NOMO-1 treated with DMSO at 0.1 percent for 48 hours (cell line): ENCODE data around the gene KIF26B.

ENCODE experiments used
- DNase-seq: peaks from one replicate; lab custom pipeline; 2025; ENCODE audit not compliant: unreplicated experiment; lab: John Stamatoyannopoulos, UW

Gene KIF26B

DNA sequence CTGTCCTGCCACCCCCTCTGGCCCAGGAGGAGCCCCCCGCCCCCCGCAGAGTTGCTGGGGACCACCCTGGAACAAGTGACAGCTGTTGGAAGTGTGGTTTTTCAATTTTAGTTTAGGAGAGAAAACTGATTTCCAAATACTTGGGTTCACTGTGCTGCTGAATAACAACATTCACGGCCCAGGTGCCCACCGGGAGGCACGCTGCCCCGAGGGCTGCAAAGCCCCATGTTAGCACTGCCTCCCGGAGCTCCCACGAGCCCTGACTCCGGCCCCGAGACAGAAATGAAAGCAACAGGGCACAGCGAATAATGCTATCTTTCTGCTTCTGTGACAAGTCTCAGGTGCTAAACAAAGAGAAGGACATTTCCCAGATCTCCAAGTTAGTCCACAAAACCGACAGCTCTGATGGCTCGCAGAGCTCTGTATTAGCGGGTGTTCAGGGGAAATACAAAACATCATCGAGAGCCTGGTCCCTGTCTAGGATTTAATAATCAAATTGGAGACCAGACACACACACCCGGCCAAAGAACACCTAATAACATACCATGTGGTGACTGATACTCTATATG is 451.5 kb downstream of the KIF26B start:
- no peak for DNase-seq

DNA sequence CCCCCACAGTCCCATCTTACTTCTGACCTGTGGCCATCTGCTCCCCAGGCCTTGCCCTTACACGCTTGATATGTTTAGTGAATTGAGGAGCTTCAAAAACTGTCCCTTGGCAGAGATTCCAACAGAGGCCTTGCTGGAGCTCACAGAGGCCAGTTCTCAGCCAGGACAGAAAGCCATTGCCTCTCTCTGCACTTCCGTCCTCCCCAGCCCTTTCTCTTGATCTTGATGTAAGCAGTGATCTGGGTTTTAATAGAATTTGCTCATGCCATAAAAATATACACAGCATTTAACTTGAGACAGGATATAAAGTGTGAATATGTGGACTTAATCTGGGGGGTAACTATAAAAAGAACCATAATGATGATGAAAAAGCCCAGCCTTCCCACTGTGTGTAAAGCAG is 453.5 kb downstream of the KIF26B start:
- no peak for DNase-seq

DNA sequence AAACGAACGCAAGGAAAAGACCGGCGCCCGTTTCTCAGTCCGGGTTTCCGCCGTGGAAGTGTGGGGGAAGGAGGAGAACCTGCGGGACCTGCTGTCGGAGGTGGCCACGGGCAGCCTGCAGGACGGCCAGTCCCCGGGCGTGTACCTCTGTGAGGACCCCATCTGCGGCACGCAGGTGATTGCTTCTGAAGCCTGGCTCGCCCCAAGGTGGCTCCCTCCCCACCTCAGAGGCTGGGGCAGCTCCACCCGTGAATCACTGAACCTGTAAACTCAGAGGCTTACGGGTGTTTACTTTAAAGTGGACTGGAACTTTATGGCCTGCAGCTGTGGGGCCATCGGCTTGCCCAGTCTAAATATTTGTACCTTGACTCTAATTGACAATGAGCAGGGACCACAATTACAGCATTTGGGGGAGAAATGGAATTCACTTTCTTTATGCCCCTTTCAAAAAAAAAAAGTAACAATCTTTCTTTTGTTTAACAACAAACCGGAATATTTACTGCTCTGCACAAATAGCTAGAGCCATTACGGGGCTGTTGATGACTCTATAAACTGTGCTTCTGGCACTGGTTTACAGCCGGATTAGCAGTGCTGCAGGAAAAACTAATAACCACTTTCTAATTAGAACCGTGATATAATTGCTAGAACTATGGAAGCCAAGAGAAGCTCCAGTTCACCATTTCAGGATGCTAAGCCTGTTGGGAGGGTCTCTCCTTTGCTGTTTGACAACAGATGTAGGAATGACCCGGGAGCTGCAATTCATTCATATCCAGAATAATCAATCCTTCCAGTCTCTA is 454.8 kb downstream of the KIF26B start:
- DNase-seq = no peak

DNA sequence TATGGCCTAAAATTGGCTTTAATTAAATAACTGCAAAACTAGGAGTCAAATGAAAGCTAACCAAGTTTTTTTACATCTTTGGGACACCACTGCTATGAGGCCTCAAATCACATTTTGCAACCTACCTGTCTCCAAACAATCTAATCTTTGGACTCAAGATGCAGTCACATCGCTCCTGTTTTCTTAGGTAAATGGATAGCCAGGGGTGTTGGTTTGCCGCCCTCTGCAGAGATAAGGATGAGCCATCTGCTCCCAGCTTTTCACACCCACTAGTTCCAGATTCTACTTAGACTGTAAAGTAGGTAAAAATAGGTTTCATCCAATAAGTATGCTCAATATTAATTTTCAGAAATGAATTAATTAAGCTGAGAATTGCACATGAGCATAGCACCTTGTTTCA is 456.5 kb downstream of the KIF26B start:
- DNase-seq = no peak

DNA sequence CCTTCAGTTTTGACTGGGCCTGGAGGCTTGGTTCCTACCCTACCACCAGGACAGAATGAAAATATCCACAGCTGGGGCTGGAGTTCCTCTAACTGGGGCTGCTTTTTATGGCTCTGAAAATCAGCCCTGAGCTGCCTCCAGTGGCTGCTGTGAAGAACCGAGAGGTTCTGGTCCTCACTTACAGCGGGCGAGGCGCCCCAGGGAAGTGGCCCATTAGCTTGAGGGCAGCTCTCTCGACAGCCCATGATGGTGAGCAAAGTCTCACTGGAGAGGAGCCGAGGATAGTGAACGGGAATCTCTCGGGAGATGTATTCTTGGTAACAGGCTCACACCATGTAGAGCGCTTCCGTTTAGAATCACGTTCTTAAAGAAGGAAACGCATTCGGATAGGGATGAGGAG is 459.7 kb downstream of the KIF26B start:
- no peak for DNase-seq

DNA sequence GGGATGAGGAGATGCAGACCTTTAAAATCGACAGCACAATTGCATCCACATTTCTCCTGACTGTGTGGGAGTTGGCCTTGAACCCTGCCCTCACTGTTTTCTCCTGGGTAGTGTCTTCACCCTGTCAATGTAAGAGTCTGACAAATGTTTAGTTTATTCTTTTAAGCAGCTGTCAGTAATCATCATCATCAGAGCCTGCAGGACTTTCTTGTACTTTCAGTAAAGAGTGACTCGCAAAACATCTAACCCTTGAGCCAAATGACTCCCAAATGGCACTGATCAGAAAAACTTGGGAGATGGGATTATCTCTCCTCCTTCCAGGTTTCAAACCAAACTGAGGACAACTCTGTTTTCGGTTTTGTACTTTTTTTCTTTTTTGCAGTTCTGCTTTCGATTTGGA is 460.2 kb downstream of the KIF26B start:
- no peak for DNase-seq

DNA sequence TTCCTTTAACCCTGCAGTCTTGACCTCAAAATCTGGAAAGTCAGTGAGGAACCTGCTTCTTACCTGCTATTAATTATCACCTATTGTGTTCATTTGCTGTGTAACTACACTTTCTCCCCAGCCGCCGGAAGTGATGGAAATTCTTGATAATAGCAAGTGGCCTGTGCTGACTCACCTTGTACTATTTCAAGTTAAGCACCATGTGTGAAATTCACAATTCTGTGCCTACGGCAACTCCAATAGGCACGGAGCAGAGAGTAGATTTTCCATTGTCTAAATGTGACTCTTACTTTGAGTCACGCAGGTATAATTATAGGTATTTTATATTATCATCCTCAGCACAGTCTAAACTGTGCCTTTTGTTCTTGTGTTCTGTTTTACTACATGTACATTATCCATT is 466.8 kb downstream of the KIF26B start:
- no peak for DNase-seq

DNA sequence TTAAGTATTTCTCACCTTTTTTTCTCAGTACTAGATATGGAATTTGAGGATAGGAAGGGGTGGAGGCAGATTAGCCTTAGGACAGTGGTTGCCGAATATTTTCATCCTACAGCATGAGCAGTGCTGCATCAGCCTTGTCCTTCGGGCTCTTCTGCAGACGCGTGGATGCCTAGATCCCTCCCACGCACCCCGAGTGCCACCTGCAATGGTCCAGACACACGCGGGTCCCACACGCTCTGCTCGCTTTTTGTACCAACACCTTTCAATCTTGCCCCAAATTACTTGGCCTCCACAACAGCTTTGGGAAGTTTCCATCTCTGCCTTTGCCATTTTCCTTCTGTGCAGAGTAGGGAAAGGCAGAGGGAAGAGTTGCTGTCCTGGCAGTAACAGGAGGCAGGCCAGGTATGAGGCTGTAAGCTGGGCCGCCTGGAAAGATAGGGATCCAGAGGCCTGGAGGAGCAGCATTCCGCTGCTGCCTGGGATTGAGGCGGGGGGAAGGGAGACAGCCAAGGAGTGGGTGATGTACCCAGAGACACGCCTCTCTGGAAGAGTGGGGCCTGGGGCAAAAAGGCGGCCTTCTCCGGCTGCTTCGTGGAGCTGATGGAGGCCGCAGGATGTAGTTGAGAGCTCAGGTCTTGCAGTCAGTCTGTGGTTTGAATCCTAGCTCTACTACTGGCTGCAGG is 467.7 kb downstream of the KIF26B start:
- DNase-seq = no peak

DNA sequence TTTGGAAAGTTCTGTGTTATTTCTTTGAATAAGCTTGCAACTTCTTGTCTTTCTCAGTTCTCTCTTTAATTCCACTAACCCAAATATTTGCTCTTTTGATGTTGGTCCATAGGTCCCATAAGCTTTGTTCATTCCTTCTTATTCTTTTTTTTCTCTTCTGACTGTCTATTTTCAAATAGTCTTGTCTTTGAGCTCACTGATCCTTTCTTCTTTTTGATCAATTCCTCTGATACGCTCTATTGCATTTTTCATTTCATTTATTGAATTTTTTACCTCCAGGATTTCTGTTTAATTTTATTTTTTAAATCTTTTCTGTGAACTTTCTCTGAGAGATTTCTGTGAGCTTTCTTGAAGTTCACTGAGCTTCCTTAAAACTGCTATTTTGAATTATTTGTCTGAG is 486.6 kb downstream of the KIF26B start:
- DNase-seq = no peak

DNA sequence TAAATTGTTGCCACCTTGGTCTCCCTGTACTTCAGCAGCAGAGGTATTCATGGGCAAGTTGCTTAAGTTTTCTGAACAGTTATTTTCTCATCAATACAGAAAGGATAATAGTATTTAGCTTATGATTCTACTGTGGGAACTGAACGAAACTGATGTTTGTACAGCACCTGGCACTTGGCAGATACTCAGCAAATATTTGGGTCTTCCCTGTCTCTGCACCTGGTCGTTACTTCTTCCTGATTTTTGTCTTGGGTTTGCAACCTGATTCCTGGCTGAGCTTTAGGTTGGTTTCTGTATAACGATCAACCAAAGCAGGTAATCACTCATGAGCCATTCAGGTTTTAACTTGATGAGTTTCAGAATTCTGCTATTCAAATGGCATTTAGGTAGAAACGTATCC is 490.6 kb downstream of the KIF26B start:
- DNase-seq = no peak

DNA sequence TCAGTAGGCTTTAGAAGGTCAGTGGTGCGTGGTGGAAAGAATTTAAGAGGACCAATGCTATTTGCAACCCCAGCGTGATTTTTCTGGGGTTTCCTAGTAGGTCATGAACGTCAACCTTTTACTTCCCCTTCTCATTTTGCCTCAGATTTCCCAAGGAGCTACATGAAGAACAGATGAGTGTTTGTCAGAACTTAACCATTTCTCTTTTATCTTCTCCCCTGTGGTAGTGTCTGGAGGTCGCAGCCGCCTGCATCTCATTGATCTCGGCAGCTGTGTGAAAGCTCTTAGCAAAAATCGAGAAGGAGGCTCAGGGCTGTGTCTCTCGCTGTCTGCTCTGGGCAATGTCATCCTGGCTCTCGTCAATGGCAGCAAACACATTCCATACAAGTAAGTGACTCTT is 491.1 kb downstream of the KIF26B start:
- DNase-seq = no peak

DNA sequence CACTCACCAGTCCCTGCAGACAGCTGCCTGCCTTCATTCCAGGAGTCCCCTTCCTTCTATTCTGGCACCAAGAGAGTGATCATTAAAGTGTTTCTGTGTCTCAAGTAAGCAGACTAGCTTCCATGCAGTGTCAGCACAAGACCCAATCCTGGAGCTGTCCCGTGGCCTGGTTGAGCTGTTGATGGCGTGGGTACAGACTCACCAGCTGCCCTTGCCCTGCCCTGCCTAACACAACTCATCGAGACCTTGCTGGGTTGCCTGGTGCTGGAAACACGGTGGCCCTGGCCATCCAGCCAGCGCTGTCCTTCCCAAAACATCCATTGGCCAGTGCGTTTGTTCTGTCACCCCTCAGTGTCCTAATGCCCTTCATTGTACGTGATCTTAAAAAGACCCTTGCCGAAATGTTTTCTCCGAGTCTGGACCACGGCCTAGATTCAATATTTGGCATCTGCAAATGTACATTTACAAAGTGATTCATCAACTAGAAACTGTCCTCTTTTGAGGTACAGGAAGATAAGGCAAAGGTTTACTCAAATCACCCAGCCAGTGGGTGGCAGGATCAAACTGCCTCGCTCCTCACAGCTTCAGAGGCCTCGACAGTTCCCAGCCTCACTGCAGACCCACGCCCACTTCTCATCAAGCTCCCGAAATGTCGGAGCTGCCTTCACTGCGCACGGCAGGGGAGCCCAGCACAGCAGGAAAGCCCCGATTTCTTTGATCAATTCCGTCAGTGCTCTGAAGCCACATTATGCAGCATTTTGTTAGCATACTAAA is 494.2 kb downstream of the KIF26B start:
- DNase-seq = no peak

DNA sequence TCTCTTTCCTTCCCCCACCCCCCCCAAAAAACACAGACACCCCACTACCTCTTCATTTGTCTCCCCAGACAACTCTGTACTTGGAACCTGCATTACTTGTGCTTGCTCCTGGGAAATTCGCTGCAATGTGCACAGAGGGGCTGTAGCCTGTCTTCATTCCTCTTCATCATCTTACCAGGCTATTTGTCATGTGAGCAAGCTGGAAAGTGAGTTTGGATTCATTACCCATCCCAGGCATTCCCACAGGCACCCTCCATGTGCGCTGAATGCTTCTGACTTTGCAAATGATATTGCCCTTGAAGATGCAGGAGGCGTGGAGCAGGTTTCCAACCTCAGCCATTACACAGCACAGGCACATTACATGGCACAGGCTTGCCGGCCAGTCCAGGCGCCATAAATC is 494.9 kb downstream of the KIF26B start:
- DNase-seq = no peak

DNA sequence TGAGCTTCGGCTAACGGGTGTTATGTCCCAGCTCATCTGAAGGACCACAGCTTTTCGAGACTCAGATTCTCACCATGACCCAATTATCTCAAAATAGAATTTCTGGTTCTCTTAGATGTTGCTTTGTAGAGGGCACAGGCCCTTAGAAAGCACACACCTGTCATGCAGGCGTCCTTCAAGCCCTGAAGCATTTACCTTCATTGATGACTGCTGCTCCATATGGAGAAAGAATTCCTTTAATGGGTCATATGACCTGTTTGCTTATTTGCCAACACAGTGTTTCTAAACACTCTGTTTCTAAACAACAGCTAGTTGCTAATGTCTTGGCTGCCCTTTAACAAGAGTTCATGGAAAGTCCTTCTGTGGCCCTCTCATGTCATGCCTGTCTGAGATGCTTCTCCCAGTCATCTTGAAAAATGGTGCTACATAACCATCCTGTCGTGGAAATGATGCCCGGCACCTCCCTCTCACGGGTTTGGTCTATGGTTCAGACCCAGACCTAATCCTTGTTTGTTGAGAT is 495.7 kb downstream of the KIF26B start:
- DNase-seq = no peak

DNA sequence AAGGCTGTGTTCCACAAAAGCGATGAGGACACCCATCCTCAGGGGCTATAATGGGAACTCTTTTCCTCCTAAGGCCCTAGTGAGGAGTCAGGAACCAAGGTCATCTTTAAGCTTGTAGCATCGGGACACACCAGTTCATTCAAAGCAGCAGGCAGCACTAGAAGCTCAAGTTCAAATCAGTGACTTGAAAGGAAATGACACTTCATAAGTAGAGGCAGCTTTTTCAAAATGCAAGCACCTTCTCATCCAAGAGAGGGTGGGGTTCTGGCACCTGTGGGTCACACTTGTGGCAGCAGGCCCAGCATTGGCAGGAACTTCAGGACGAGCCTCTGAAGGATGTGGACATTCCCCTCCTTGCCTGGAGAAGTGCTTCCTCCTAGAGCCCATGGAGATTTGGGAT is 496.3 kb downstream of the KIF26B start:
- no peak for DNase-seq

DNA sequence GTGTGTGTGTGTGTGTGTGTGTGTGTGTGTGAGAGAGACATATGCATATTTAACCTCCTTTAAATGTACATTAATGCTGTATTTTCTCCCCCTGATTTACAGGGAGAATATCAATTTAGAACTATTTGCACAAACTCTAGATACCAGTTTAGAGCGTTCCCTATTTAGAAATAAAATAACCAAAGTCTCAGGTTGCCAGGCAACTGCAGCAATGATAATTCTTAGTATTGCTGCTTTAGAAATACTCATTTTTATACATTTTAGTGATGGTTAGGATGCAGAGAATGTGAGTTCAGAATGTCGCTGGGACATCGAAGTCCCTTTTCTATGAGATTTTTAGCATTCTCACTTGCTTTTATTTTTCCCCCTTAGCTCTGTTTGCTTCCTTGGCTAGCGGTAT is 497.3 kb downstream of the KIF26B start:
- DNase-seq = no peak

DNA sequence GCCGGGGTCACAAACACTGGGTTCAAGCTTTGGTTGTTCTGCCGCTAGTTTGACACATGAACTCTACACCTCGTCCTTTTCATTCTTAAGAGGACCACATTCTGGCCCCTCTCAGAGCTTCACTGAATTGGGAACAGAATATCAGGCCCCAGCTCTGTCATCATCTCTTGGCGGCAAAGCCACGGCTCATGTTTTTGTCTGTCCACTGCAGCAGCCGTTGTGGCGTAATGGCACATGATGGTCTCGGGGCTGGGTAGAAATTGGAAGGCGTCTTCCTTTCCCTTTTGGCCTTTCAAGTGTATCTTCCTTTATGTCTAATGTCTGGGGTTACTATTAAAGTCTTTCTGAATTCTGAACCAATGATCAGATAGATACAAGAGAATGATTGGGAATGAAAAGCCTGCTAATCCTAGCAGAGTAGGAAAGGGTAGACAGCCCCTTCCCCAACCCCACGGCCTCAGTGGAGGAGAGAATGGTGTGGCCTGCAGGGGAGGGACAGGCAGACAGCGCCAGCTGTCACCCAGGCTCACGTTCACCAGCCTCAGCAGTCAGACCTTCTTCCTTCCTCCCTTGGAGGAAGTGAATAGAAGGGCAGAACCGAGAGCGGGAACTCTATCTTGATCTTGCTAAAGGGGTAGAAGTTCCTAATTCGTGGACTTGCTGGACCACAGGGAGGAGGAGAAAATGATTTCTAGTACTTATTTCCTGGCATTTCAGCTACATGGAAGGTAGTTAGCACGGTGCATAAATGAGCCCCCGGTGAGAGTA is 498.1 kb downstream of the KIF26B start:
- DNase-seq = no peak

DNA sequence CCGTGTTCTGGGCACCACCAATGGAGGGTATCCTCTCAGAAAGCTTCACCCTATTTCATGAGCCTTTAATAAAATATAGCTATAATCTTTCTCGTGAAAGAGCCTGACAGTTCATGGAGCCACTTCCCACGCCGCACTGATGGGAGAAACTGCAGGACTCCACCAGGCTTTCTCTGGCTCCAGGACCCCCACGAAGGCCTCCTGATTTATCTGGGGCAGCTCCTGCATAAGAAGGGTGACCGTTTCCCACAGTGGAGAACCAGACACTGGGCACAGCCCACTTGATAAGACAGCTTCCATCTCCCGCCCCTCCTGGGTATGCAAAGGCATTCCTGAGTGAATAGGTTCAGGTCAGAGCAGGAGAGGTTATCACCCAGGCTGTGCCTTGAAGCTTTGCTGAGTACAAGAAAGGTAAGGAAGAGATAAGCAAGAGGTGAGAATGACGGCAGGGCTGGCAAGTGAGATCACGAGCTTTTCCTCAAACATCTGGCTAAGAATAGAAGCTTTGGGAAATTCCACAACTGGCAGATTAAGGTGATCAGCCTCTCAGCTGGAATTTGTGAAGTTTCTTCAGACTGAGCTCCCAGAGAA is 499.8 kb downstream of the KIF26B start:
- no peak for DNase-seq

DNA sequence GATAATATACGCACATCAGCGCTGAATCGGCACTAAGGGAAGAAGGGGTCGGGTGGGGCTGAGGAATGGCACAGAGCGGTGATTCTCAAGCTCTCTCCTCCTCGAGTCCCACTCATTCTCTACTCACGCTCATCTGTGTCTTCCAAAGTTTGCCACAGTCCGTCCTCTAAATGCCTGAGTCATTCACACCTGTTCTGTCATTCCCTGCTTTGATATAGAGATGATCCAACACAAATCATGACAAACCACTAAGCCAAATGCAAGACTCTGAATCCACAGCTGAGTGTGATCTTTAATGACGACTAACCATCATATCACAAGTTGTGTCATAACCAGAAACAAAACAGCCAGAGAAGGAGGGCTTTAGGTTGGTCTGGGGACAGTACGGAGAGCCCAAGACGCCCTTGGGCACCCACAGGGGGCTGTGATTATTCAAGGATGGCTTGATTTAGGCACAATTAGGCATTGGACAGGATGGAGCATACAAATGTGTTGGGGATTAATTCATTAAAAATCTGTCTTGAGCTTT is 501.5 kb downstream of the KIF26B start:
- DNase-seq = no peak

DNA sequence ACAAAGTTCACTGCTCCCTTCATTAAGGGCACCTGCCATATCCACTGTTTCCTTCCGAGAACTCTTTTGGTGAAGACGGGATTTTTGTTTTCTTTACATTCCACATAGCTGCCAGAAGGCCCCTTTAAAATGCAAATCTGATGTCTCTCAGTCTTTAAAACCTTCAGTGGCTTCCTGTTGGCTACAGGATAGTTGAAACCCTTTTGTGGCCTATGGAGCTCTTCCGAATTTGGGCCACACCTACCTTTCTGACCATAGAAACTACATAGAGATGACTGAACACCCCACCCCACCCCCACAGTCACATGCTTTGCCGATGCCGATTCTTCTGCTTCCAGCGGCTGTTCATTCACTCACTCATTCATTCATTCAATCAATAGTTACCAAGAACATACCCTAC is 502.6 kb downstream of the KIF26B start:
- no peak for DNase-seq
